IMR-90 (cell line): ENCODE data around the gene COL6A3. TPM values are rescaled to one million over a fixed set of nuclear protein-coding genes. Genes with fewer than 3 reads are reported as not detected.

Source experiments
- ATAC-seq: fragments of 200-7000 bp; cut with Tn5 transposase; 2 replicates; pipeline ENCODE4 v1.9.1; 2020; ENCODE audit warnings: low read depth, mild to moderate bottlenecking, moderate library complexity
- BruUV-seq: library from RNA; stranded (reverse); fragments of 400-500 nt; replicated peaks from 2 replicates; lab custom pipeline; 2021; lab: Mats Ljungman, UMichigan
- CTCF ChIA-PET: fragments of 300-600 bp; formaldehyde crosslinking; extraction: SDS; loops from one replicate; lab custom pipeline; 2021; ENCODE audit warnings: antibody characterized with exemption; lab: Yijun Ruan, JAX
- POLR2A ChIA-PET: fragments of 300-600 bp; sonication (Branson Sonifier 250); formaldehyde crosslinking; loops from one replicate; lab custom pipeline; 2022; ENCODE audit warnings: antibody characterized with exemption; ENCODE audit not compliant: unreplicated experiment; lab: Charles Lee
- DNase-seq: peaks from one replicate; pipeline ENCODE4 v3.0.0; 2013
- H2AFZ ChIP-seq: replicated peaks from 2 replicates; pipeline ENCODE3; 2013; ENCODE audit warnings: low read length, mild to moderate bottlenecking; ENCODE audit not compliant: poor library complexity
- H2AK5ac ChIP-seq: 2 replicates; pipeline ENCODE4 v1.6.1; 2013; ENCODE audit warnings: low read depth, low read length, inconsistent platforms
- H2AK9ac ChIP-seq: replicated peaks from 2 replicates; pipeline ENCODE3; 2013; ENCODE audit warnings: mild to moderate bottlenecking, low read depth, low read length, moderate library complexity; ENCODE audit not compliant: poor library complexity
- H2BK120ac ChIP-seq: 2 replicates; pipeline ENCODE4 v1.6.1; 2013; ENCODE audit warnings: low read depth, low read length, inconsistent platforms
- H2BK15ac ChIP-seq: 3 replicates; pipeline ENCODE4 v1.6.1; 2013; ENCODE audit warnings: low read depth, low read length, inconsistent platforms
- H2BK20ac ChIP-seq: 2 replicates; pipeline ENCODE4 v1.6.1; 2013; ENCODE audit warnings: low read depth, mild to moderate bottlenecking, inconsistent platforms, low read length, moderate library complexity
- H2BK5ac ChIP-seq: 2 replicates; pipeline ENCODE4 v1.6.1; 2013; ENCODE audit warnings: mild to moderate bottlenecking, low read depth, low read length, inconsistent platforms; ENCODE audit not compliant: poor library complexity, severe bottlenecking
- H3K14ac ChIP-seq: replicated peaks from 2 replicates; pipeline ENCODE4 v1.6.1; 2013; ENCODE audit warnings: low read depth, low read length, inconsistent platforms
- H3K18ac ChIP-seq: 2 replicates; pipeline ENCODE4 v1.6.1; 2013; ENCODE audit warnings: low read depth, low read length, control low read depth
- H3K23ac ChIP-seq: 2 replicates; pipeline ENCODE4 v1.6.1; 2013; ENCODE audit warnings: low read depth, low read length, inconsistent platforms
- H3K27ac ChIP-seq: 2 replicates; pipeline ENCODE4 v1.5.1; 2013; ENCODE audit warnings: mild to moderate bottlenecking, control low read depth, low read length; ENCODE audit not compliant: insufficient read depth
- H3K27me3 ChIP-seq: 2 replicates; pipeline ENCODE4 v1.6.1; 2013; ENCODE audit warnings: low read length; ENCODE audit not compliant: control insufficient read depth, insufficient read depth
- H3K36me3 ChIP-seq: 2 replicates; pipeline ENCODE4 v1.6.1; 2013; ENCODE audit warnings: low read length, mixed read lengths; ENCODE audit not compliant: control insufficient read depth, insufficient read depth
- H3K4ac ChIP-seq: 2 replicates; pipeline ENCODE4 v1.6.1; 2013; ENCODE audit warnings: low read depth, low read length, inconsistent platforms
- H3K4me1 ChIP-seq: 2 replicates; pipeline ENCODE4 v1.6.1; 2013; ENCODE audit warnings: low read length, mixed read lengths; ENCODE audit not compliant: control insufficient read depth, insufficient read depth
- H3K4me2 ChIP-seq: 2 replicates; pipeline ENCODE4 v1.6.1; 2013; ENCODE audit warnings: low read depth, mild to moderate bottlenecking, control low read depth, low read length, moderate library complexity
- H3K4me3 ChIP-seq: 2 replicates; pipeline ENCODE4 v1.5.1; 2013; ENCODE audit warnings: low read depth, mild to moderate bottlenecking, control low read depth, low read length, moderate library complexity; ENCODE audit not compliant: insufficient read depth
- H3K56ac ChIP-seq: 2 replicates; pipeline ENCODE4 v1.6.1; 2013; ENCODE audit warnings: low read length, inconsistent platforms; ENCODE audit not compliant: insufficient read depth; ENCODE audit errors: extremely low read depth
- H3K79me1 ChIP-seq, 2 experiments: 2 replicates each; pipeline ENCODE4 v1.6.1; 2013; ENCODE audit warnings: low read length in 2 of 2, inconsistent platforms in 1 of 2, low read depth in 1 of 2
- H3K9ac ChIP-seq: 2 replicates; pipeline ENCODE4 v1.6.1; 2013; ENCODE audit warnings: low read depth, low read length, control low read depth
- H3K9me1 ChIP-seq: 2 replicates; pipeline ENCODE4 v1.6.1; 2013; ENCODE audit warnings: low read length, inconsistent platforms; ENCODE audit not compliant: insufficient read depth
- H3K9me3 ChIP-seq: 2 replicates; pipeline ENCODE4 v1.6.1; 2013; ENCODE audit warnings: low read length; ENCODE audit not compliant: control insufficient read depth, insufficient read depth
- H4K20me1 ChIP-seq: 2 replicates; pipeline ENCODE4 v1.6.1; 2013; ENCODE audit warnings: low read length, inconsistent platforms; ENCODE audit not compliant: insufficient read depth
- H4K5ac ChIP-seq: 2 replicates; pipeline ENCODE4 v1.6.1; 2013; ENCODE audit warnings: mild to moderate bottlenecking, low read depth, low read length, control low read depth
- H4K8ac ChIP-seq, 2 experiments: 2 replicates each; pipeline ENCODE4 v1.6.1; 2013; ENCODE audit warnings: low read depth in 2 of 2, low read length in 2 of 2, control low read depth in 1 of 2, inconsistent platforms in 1 of 2
- H4K91ac ChIP-seq: 2 replicates; pipeline ENCODE4 v1.6.1; 2013; ENCODE audit warnings: low read depth, low read length, inconsistent platforms; ENCODE audit not compliant: insufficient read depth
- BHLHE40 ChIP-seq: fragments of 150-350 bp; IDR thresholded peaks from 2 replicates; pipeline ENCODE4 v1.6.1; 2016; ENCODE audit warnings: mild to moderate bottlenecking, low read depth, low read length
- CEBPB ChIP-seq: IDR thresholded peaks from 2 replicates; pipeline ENCODE4 v1.6.1; 2012; ENCODE audit warnings: low read depth, low read length, improper control_type of control experiment
- CHD1 ChIP-seq: IDR thresholded peaks from 2 replicates; pipeline ENCODE4 v1.6.1; 2012; ENCODE audit warnings: low read depth, low read length, improper control_type of control experiment
- CTCF ChIP-seq: conservative IDR thresholded peaks from 2 replicates; pipeline ENCODE4 v1.5.1; 2012; ENCODE audit warnings: mild to moderate bottlenecking, low read depth, low read length, improper control_type of control experiment
- ELK1 ChIP-seq: fragments of 150-350 bp; IDR thresholded peaks from 2 replicates; pipeline ENCODE4 v1.6.1; 2016; ENCODE audit warnings: low read depth, mild to moderate bottlenecking, low read length, moderate library complexity, borderline replicate concordance
- FOS ChIP-seq: fragments of 150-350 bp; IDR thresholded peaks from 2 replicates; pipeline ENCODE4 v1.6.1; 2016; ENCODE audit warnings: low read depth, low read length
- MAFK ChIP-seq: IDR thresholded peaks from 2 replicates; pipeline ENCODE4 v1.6.1; 2012; ENCODE audit warnings: low read depth, low read length, improper control_type of control experiment
- MAZ ChIP-seq: IDR thresholded peaks from 2 replicates; pipeline ENCODE4 v1.6.1; 2012; ENCODE audit warnings: low read depth, mild to moderate bottlenecking, low read length, improper control_type of control experiment, moderate library complexity, borderline replicate concordance
- MXI1 ChIP-seq: IDR thresholded peaks from 2 replicates; pipeline ENCODE4 v1.6.1; 2012; ENCODE audit warnings: low read depth, mild to moderate bottlenecking, low read length, moderate library complexity, borderline replicate concordance
- NFE2L2 ChIP-seq: fragments of 150-350 bp; IDR thresholded peaks from 2 replicates; pipeline ENCODE4 v1.6.1; 2016; ENCODE audit warnings: low read depth, mild to moderate bottlenecking, low read length
- POLR2A ChIP-seq: IDR thresholded peaks from 2 replicates; pipeline ENCODE4 v1.6.1; 2012; ENCODE audit warnings: mild to moderate bottlenecking, low read depth, low read length
- RAD21 ChIP-seq: IDR thresholded peaks from 2 replicates; pipeline ENCODE4 v1.6.1; 2012; ENCODE audit warnings: low read length, improper control_type of control experiment
- RCOR1 ChIP-seq: IDR thresholded peaks from 2 replicates; pipeline ENCODE4 v1.6.1; 2012; ENCODE audit warnings: mild to moderate bottlenecking, low read length, improper control_type of control experiment; ENCODE audit not compliant: insufficient replicate concordance
- RFX5 ChIP-seq: IDR thresholded peaks from 2 replicates; pipeline ENCODE4 v1.8.0; 2012; ENCODE audit warnings: low read depth, mild to moderate bottlenecking, low read length, moderate library complexity
- SMC3 ChIP-seq: fragments of 150-350 bp; IDR thresholded peaks from 2 replicates; pipeline ENCODE4 v1.6.1; 2016; ENCODE audit warnings: low read depth, mild to moderate bottlenecking, antibody characterized with exemption, low read length, moderate library complexity
- USF2 ChIP-seq: fragments of 150-350 bp; IDR thresholded peaks from 2 replicates; pipeline ENCODE4 v1.6.1; 2017; ENCODE audit warnings: mild to moderate bottlenecking, antibody characterized with exemption, low read length, low read depth
- WGBS, 2 experiments: methylation state at CpG; one replicate each; pipeline versions ENCODE4 v1.1.5 to v1.1.7; 2013; ENCODE audit warnings: missing lambda C conversion rate in 2 of 2; ENCODE audit not compliant: insufficient read length in 1 of 2; ENCODE audit errors: extremely low coverage in 2 of 2; 5-methylcytosine and 5-hydroxymethylcytosine counted together
- dilution Hi-C: fragments of 300-500 bp; cut with HindIII; formaldehyde crosslinking; loops from one replicate; pipeline ENCODE4 v1.14.3; 2018; ENCODE audit warnings: low sequenced_read_pairs; ENCODE audit not compliant: unreplicated experiment
- in situ Hi-C: fragments of 300-500 bp; cut with MboI; formaldehyde crosslinking; loops from 3 replicates; pipeline ENCODE4 v1.14.3; 2019; ENCODE audit warnings: low sequenced_read_pairs, inconsistent platforms, mixed read lengths
- intact Hi-C: fragments of 100-400 bp; cut with micrococcal nuclease; formaldehyde crosslinking; loops from 2 replicates; pipeline ENCODE4 v1.10.0; 2022
- polyA plus RNA-seq, 3 experiments: library from polyadenylated mRNA; depleted of rRNA; stranded (reverse); fragments of >200 nt; gene quantifications; 2 replicates each; pipeline ENCODE4 v1.2.3, GENCODE V29; 2012; ENCODE audit warnings: low replicate concordance in 1 of 3
- total RNA-seq: library from RNA; depleted of rRNA; stranded (reverse); fragments of >200 nt; gene quantifications from 2 replicates; pipeline ENCODE4 v1.2.3, GENCODE V29; 2012

COL6A3 gene
- total and polyA plus RNA-seq, 2 of the 4 experiments (the other 2 are of a cell fraction): 964 to 1,855 TPM

- H3K4me2 ChIP-seq: no peak overlapping the region
- CTCF ChIA-PET: interaction anchor here (1.2 kb wide), 1 partner anchor 24 kb away, joined by 3 read pairs; no protein-coding TSS in a partner anchor
These were observed 31.8 kb upstream of the COL6A3 start for GRCh38 chr2:237445611-237446337.

More at GRCh38 chr2:237445611-237446337, 31.8 kb upstream of the COL6A3 start:
- H4K5ac ChIP-seq: no peak overlapping the region
- POLR2A ChIA-PET: no interaction called here
- H3K36me3 ChIP-seq: no peaks in the 10 kb centered on the region
- TF ChIP-seq BHLHE40: no peak
- TF ChIP-seq RCOR1: no peak
- TF ChIP-seq MXI1: no peak
- TF ChIP-seq SMC3: no peak
- no peak for TF ChIP-seq CHD1
- no peak for TF ChIP-seq MAZ
- no peak for TF ChIP-seq CTCF
- no peak for TF ChIP-seq FOS
- no peak for TF ChIP-seq CEBPB
- no peak for TF ChIP-seq MAFK
- TF ChIP-seq RFX5: no peak
- TF ChIP-seq USF2: no peak
- TF ChIP-seq POLR2A: no peak
- no peak for TF ChIP-seq ELK1
- no peak for TF ChIP-seq NFE2L2
- TF ChIP-seq RAD21: no peak
- no TSS peak for BruUV-seq
- H2BK15ac ChIP-seq: no peak overlapping the region
- H3K23ac ChIP-seq: no peak overlapping the region
- no peak overlapping the region for H4K8ac ChIP-seq
- no peak overlapping the region for H2AK9ac ChIP-seq
- H3K14ac ChIP-seq: no peak overlapping the region
- H3K18ac ChIP-seq: no peak overlapping the region
- H3K4ac ChIP-seq: no peak overlapping the region
- ATAC-seq (no peak), DNase-seq (no peak)
- no peak overlapping the region for H3K56ac ChIP-seq
- WGBS, 2 experiments: 92% methylated on average over 12 of the region's 26 CpGs; no CpG with 5 or more reads in 1 of the 2 experiments
- peaks cover 0 to 6% of the 10 kb centered on the region in 2 experiments; a peak in 1 of 4 replicates for H3K79me1 ChIP-seq
- no peak overlapping the region for H3K9ac ChIP-seq
- H2AK5ac ChIP-seq: no peak overlapping the region
- peaks cover 12% of the 10 kb centered on the region for H3K9me1 ChIP-seq
- H4K20me1 ChIP-seq: no peaks in the 10 kb centered on the region
- no peak overlapping the region for H3K27ac ChIP-seq
- H3K4me1 ChIP-seq: peaks cover 24% of the 10 kb centered on the region
- H2BK5ac ChIP-seq: no peak overlapping the region
- H3K9me3 ChIP-seq: no peaks in the 10 kb centered on the region
- no peak overlapping the region for H2BK120ac ChIP-seq
- intact Hi-C loops: no loop called here
- no peak overlapping the region for H4K91ac ChIP-seq
- no peaks in the 10 kb centered on the region for H3K27me3 ChIP-seq
- in situ Hi-C loops: no loop called here
- dilution Hi-C loops: no loop called here
- H2AFZ ChIP-seq: no peak overlapping the region
- H3K4me3 ChIP-seq: no peak overlapping the region
- H2BK20ac ChIP-seq: no peak overlapping the region
